GM23338 (cell line): ENCODE measurements around the gene TTC17. TPM values are rescaled to one million over a fixed set of nuclear protein-coding genes. Genes with fewer than 3 reads are reported as not detected.

Experiments
- ATAC-seq: fragments of 200-7000 bp; cut with Tn5 transposase; 3 replicates; pipeline ENCODE4 v1.9.1; 2020
- DNase-seq: peaks from one replicate; pipeline ENCODE4 v3.0.0-alpha.2; 2015; ENCODE audit warnings: low spot score
- H2AFZ ChIP-seq: fragments of 200-600 bp; sonication (generic); 2 replicates; pipeline ENCODE4 v1.8.0; 2016; ENCODE audit warnings: antibody characterized with exemption, mild to moderate bottlenecking, moderate library complexity
- H3F3A ChIP-seq: fragments of 200-600 bp; sonication (generic); replicated peaks from 2 replicates; pipeline ENCODE4 v1.8.0; 2017; ENCODE audit warnings: antibody characterized with exemption, mixed run types, low read depth
- H3K27ac ChIP-seq: fragments of 200-600 bp; sonication (generic); 2 replicates; pipeline ENCODE4 v1.6.1; 2016; ENCODE audit warnings: low read depth
- H3K27me3 ChIP-seq: fragments of 200-600 bp; sonication (generic); 2 replicates; pipeline ENCODE4 v1.8.0; 2016; ENCODE audit warnings: mild to moderate bottlenecking, mixed run types, moderate library complexity; ENCODE audit not compliant: insufficient read depth
- H3K36me3 ChIP-seq: fragments of 200-600 bp; sonication (generic); 2 replicates; pipeline ENCODE4 v1.8.0; 2016; ENCODE audit warnings: mild to moderate bottlenecking; ENCODE audit not compliant: insufficient read depth
- H3K4me1 ChIP-seq: fragments of 200-600 bp; sonication (generic); 2 replicates; pipeline ENCODE4 v1.8.0; 2016; ENCODE audit warnings: mild to moderate bottlenecking, moderate library complexity; ENCODE audit not compliant: insufficient read depth
- H3K4me2 ChIP-seq: fragments of 200-600 bp; sonication (generic); 2 replicates; pipeline ENCODE4 v1.7.1; 2017; ENCODE audit warnings: mixed run types
- H3K4me3 ChIP-seq: fragments of 200-600 bp; sonication (generic); 2 replicates; pipeline ENCODE4 v1.6.1; 2016; ENCODE audit warnings: mixed run types
- H3K79me2 ChIP-seq: fragments of 200-600 bp; sonication (generic); replicated peaks from 2 replicates; pipeline ENCODE4 v1.8.0; 2017; ENCODE audit warnings: mild to moderate bottlenecking; ENCODE audit not compliant: insufficient read depth
- H3K9me2 ChIP-seq: fragments of 200-600 bp; sonication (generic); 2 replicates; pipeline ENCODE4 v1.8.0; 2017; ENCODE audit not compliant: insufficient read depth
- H4K20me1 ChIP-seq: fragments of 200-600 bp; sonication (generic); replicated peaks from 2 replicates; pipeline ENCODE4 v1.8.0; 2017; ENCODE audit warnings: mild to moderate bottlenecking; ENCODE audit not compliant: insufficient read depth
- H3K27ac Mint-ChIP-seq: 2 replicates; pipeline ENCODE4 v1.8.0; 2020; ENCODE audit warnings: inconsistent platforms, mild to moderate bottlenecking, moderate library complexity, mixed read lengths
- H3K27me3 Mint-ChIP-seq: 3 replicates; pipeline ENCODE4 v1.8.0; 2022; ENCODE audit warnings: low read depth, mild to moderate bottlenecking, moderate library complexity, mixed read lengths, inconsistent platforms; ENCODE audit not compliant: insufficient read depth, poor library complexity
- H3K36me3 Mint-ChIP-seq: 3 replicates; pipeline ENCODE4 v1.8.0; 2021; ENCODE audit warnings: low read depth, mild to moderate bottlenecking, inconsistent platforms, moderate library complexity, mixed read lengths
- H3K4me1 Mint-ChIP-seq: 3 replicates; pipeline ENCODE4 v1.8.0; 2020; ENCODE audit warnings: mild to moderate bottlenecking, inconsistent platforms, mixed read lengths
- H3K4me3 Mint-ChIP-seq: 3 replicates; pipeline ENCODE4 v1.8.0; 2021; ENCODE audit warnings: moderate library complexity, mild to moderate bottlenecking, inconsistent platforms, mixed read lengths
- H3K9me3 Mint-ChIP-seq: 3 replicates; pipeline ENCODE4 v1.8.0; 2020; ENCODE audit warnings: moderate library complexity, mild to moderate bottlenecking, inconsistent platforms, mixed read lengths
- EZH2 ChIP-seq: fragments of 200-600 bp; sonication (generic); IDR thresholded peaks from one replicate; pipeline ENCODE4 v1.8.0; 2017; ENCODE audit warnings: antibody characterized with exemption, mild to moderate bottlenecking, low read depth; ENCODE audit not compliant: unreplicated experiment
- EZH2phosphoT487 ChIP-seq: fragments of 200-600 bp; sonication (generic); IDR thresholded peaks from one replicate; pipeline ENCODE4 v1.8.1; 2018; ENCODE audit warnings: antibody characterized with exemption; ENCODE audit not compliant: unreplicated experiment
- NANOG ChIP-seq: IDR thresholded peaks from 2 replicates; pipeline ENCODE4 v1.6.1; 2016; ENCODE audit warnings: antibody characterized with exemption, borderline replicate concordance
- REST ChIP-seq: IDR thresholded peaks from one replicate; pipeline ENCODE4 v1.6.1; 2018; ENCODE audit warnings: antibody characterized with exemption; ENCODE audit not compliant: unreplicated experiment
- STAT1 ChIP-seq: IDR thresholded peaks from one replicate; pipeline ENCODE4 v1.6.1; 2016; ENCODE audit warnings: antibody characterized with exemption; ENCODE audit not compliant: unreplicated experiment
- ZNF114 ChIP-seq: fragments of 250-450 bp; sonication (Bioruptor Pico); IDR thresholded peaks from 2 replicates; pipeline ENCODE4 v1.5.0; 2020; ENCODE audit warnings: mild to moderate bottlenecking, moderate library complexity
- ZNF462 ChIP-seq: fragments of 250-450 bp; sonication (Bioruptor Pico); IDR thresholded peaks from 2 replicates; pipeline ENCODE4 v1.5.0; 2020; ENCODE audit warnings: mild to moderate bottlenecking, moderate library complexity
- polyA plus RNA-seq: library from polyadenylated mRNA; unstranded; fragments of >200 nt; fragmentation: Nextera tagmentation; extraction: Ambion mirVana; gene quantifications from 2 replicates; pipeline ENCODE4 v1.2.1, GENCODE V29; 2016
- total RNA-seq: library from RNA; depleted of rRNA; stranded (reverse); fragments of >200 nt; shearing (Covaris generic); gene quantifications from 2 replicates; pipeline ENCODE4 v1.2.3, GENCODE V29; 2014

The TTC17 gene
- total and polyA plus RNA-seq, 2 experiments from 2014 or later, result 59.3 to 87.9 TPM

GRCh38 chr11:43341159-43341558 lies 17.6 kb upstream of the TTC17 start:
- Histone ChIP-seq H2AFZ (no peak overlapping the region), H3K9me2 (no peaks in the 10 kb centered on the region), H4K20me1 (no peaks in the 10 kb centered on the region), H3K27me3 (no peaks in the 10 kb centered on the region), H3F3A (no peaks in the 10 kb centered on the region), H3K36me3 (peaks cover 22% of the 10 kb centered on the region; the same call in 1 of the 2 replicates), H3K4me1 (no peaks in the 10 kb centered on the region), H3K4me3 (no peak overlapping the region), H3K79me2 (no peaks in the 10 kb centered on the region), H3K4me2 (no peak overlapping the region), H3K27ac (no peak overlapping the region)
- Mint-ChIP-seq H3K27me3 (no peaks in the 10 kb centered on the region), H3K9me3 (peaks cover 2% of the 10 kb centered on the region; the same call in 2 of the 3 replicates), H3K27ac (no peak overlapping the region), H3K36me3 (peaks cover 45% of the 10 kb centered on the region; the same call in 2 of the 3 replicates), H3K4me1 (no peaks in the 10 kb centered on the region), H3K4me3 (no peak overlapping the region)
- ATAC-seq (no peak), DNase-seq (no peak)
- no peak for TF ChIP-seq REST
- TF ChIP-seq EZH2phosphoT487, result no peak
- no peak for TF ChIP-seq STAT1
- no peak for TF ChIP-seq EZH2
- no peak for TF ChIP-seq ZNF462 (CRISPR knock-in tag)
- TF ChIP-seq ZNF114 (CRISPR knock-in tag), result no peak
- TF ChIP-seq NANOG, result no peak
